Astrocyte (in vitro differentiated cells and primary cell): ENCODE measurements around the gene MBD5. TPM values are rescaled to one million over a fixed set of nuclear protein-coding genes. Genes with fewer than 3 reads are reported as not detected.

Experiments used
- DNase-seq: peaks from one replicate; pipeline ENCODE4 v3.0.0-alpha.2; 2010; ENCODE audit warnings: low read depth
- FAIRE-seq: peaks from 2 replicates; lab custom pipeline; 2011; peaks lifted over from hg19 to GRCh38; lab: Jason Lieb, UNC
- H2AFZ ChIP-seq: 2 replicates; pipeline ENCODE4 v1.6.0; 2012; ENCODE audit warnings: low read depth, low read length, inconsistent platforms
- H3K27ac ChIP-seq: 2 replicates; pipeline ENCODE4 v1.5.1; 2011; ENCODE audit warnings: low read depth, low read length, inconsistent platforms
- H3K27me3 ChIP-seq: 2 replicates; pipeline ENCODE4 v1.6.0; 2011; ENCODE audit warnings: low read length, inconsistent platforms; ENCODE audit not compliant: insufficient read depth
- H3K36me3 ChIP-seq: 2 replicates; pipeline ENCODE4 v1.5.1; 2011; ENCODE audit warnings: low read length, inconsistent platforms; ENCODE audit not compliant: insufficient read depth
- H3K4me1 ChIP-seq: 2 replicates; pipeline ENCODE4 v1.5.1; 2011; ENCODE audit warnings: low read length, inconsistent platforms; ENCODE audit not compliant: insufficient read depth
- H3K4me2 ChIP-seq: 2 replicates; pipeline ENCODE4 v1.6.0; 2012; ENCODE audit warnings: low read length, inconsistent platforms
- H3K4me3 ChIP-seq: 2 replicates; pipeline ENCODE4 v1.5.1; 2011; ENCODE audit warnings: low read depth, mild to moderate bottlenecking, low read length, inconsistent platforms; ENCODE audit not compliant: insufficient read depth
- H3K79me2 ChIP-seq: 2 replicates; pipeline ENCODE4 v1.6.0; 2012; ENCODE audit warnings: mild to moderate bottlenecking, low read length, inconsistent platforms; ENCODE audit not compliant: insufficient read depth
- H3K9ac ChIP-seq: 2 replicates; pipeline ENCODE4 v1.6.0; 2012; ENCODE audit warnings: mild to moderate bottlenecking, low read length, inconsistent platforms
- H3K9me3 ChIP-seq: 2 replicates; pipeline ENCODE4 v1.5.1; 2012; ENCODE audit warnings: low read depth, mild to moderate bottlenecking, low read length, inconsistent platforms; ENCODE audit not compliant: insufficient read depth
- H4K20me1 ChIP-seq: 2 replicates; pipeline ENCODE4 v1.6.0; 2012; ENCODE audit warnings: low read length, inconsistent platforms; ENCODE audit not compliant: insufficient read depth
- H3K27ac Mint-ChIP-seq: one replicate; pipeline ENCODE4 v1.8.0; 2021; ENCODE audit warnings: mild to moderate bottlenecking, mixed read lengths; ENCODE audit not compliant: unreplicated experiment
- H3K27me3 Mint-ChIP-seq: one replicate; pipeline ENCODE4 v1.8.0; 2021; ENCODE audit warnings: low read depth, mixed read lengths; ENCODE audit not compliant: unreplicated experiment
- H3K36me3 Mint-ChIP-seq: one replicate; pipeline ENCODE4 v1.8.0; 2021; ENCODE audit warnings: low read depth, mixed read lengths; ENCODE audit not compliant: unreplicated experiment
- H3K4me1 Mint-ChIP-seq: one replicate; pipeline ENCODE4 v1.8.0; 2021; ENCODE audit warnings: low read depth, mixed read lengths; ENCODE audit not compliant: unreplicated experiment
- H3K4me3 Mint-ChIP-seq: one replicate; pipeline ENCODE4 v1.8.0; 2021; ENCODE audit warnings: mild to moderate bottlenecking, moderate library complexity, mixed read lengths; ENCODE audit not compliant: unreplicated experiment
- H3K9me3 Mint-ChIP-seq: one replicate; pipeline ENCODE4 v1.8.0; 2021; ENCODE audit warnings: mild to moderate bottlenecking, mixed read lengths; ENCODE audit not compliant: unreplicated experiment
- CTCF ChIP-seq: IDR thresholded peaks from 2 replicates; pipeline ENCODE4 v1.5.1; 2011; ENCODE audit warnings: low read depth, mild to moderate bottlenecking, inconsistent platforms, low read length, moderate library complexity; ENCODE audit not compliant: insufficient read depth
- EZH2 ChIP-seq: IDR thresholded peaks from 2 replicates; pipeline ENCODE4 v1.6.1; 2012; ENCODE audit warnings: mild to moderate bottlenecking, low read length, inconsistent platforms; ENCODE audit not compliant: insufficient read depth
- total RNA-seq: library from RNA; stranded (reverse); gene quantifications from 2 replicates; pipeline ENCODE4 v1.2.1, GENCODE V29; 2021

Gene MBD5
- total RNA-seq, 1 donor from 2014 or later, result 53.6 TPM

- no peaks in the 10 kb centered on the region for H3K9me3 Mint-ChIP-seq
- Histone ChIP-seq H3K9me3 (no peaks in the 10 kb centered on the region), H3K79me2 (no peaks in the 10 kb centered on the region), H4K20me1 (peaks cover 9% of the 10 kb centered on the region), H3K27ac (no peak overlapping the region), H3K9ac (no peak overlapping the region), H3K27me3 (no peaks in the 10 kb centered on the region), H3K4me3 (no peak overlapping the region), H3K4me2 (no peak overlapping the region), H3K36me3 (no peaks in the 10 kb centered on the region), H2AFZ (no peak overlapping the region), H3K4me1 (no peaks in the 10 kb centered on the region)
- FAIRE-seq (no peak), DNase-seq (no peak)
- peaks cover 5% of the 10 kb centered on the region for H3K36me3 Mint-ChIP-seq
- no peaks in the 10 kb centered on the region for H3K27me3 Mint-ChIP-seq
- H3K4me3 Mint-ChIP-seq, result no peak overlapping the region
- H3K27ac Mint-ChIP-seq, result no peak overlapping the region
- TF ChIP-seq CTCF (no peak), EZH2 (no peak)
- H3K4me1 Mint-ChIP-seq, result peaks cover 5% of the 10 kb centered on the region
Observed at GRCh38 chr2:148063633-148064032, 42.7 kb downstream of the MBD5 start.

GRCh38 chr2:148065936-148066335 is 45.0 kb downstream of the MBD5 start:
- no peaks in the 10 kb centered on the region for H3K27me3 ChIP-seq
- DNase-seq (no peak), FAIRE-seq (no peak)
- H3K4me2 ChIP-seq, result no peak overlapping the region
- H4K20me1 ChIP-seq, result peaks cover 13% of the 10 kb centered on the region
- no peaks in the 10 kb centered on the region for H3K79me2 ChIP-seq
- Mint-ChIP-seq H3K27ac (no peak overlapping the region), H3K4me3 (no peak overlapping the region), H3K27me3 (no peaks in the 10 kb centered on the region), H3K9me3 (no peaks in the 10 kb centered on the region), H3K4me1 (peaks cover 11% of the 10 kb centered on the region), H3K36me3 (peaks cover 5% of the 10 kb centered on the region)
- no peak overlapping the region for H2AFZ ChIP-seq
- no peak overlapping the region for H3K27ac ChIP-seq
- H3K4me3 ChIP-seq, result no peak overlapping the region
- no peaks in the 10 kb centered on the region for H3K36me3 ChIP-seq
- H3K4me1 ChIP-seq, result no peaks in the 10 kb centered on the region
- H3K9ac ChIP-seq, result no peak overlapping the region
- H3K9me3 ChIP-seq, result no peaks in the 10 kb centered on the region
- no peak for TF ChIP-seq CTCF

- Histone ChIP-seq H3K4me1 (no peaks in the 10 kb centered on the region), H3K9ac (no peak overlapping the region), H3K36me3 (no peaks in the 10 kb centered on the region), H3K27ac (no peak overlapping the region), H3K79me2 (no peaks in the 10 kb centered on the region), H2AFZ (no peak overlapping the region), H3K4me2 (no peak overlapping the region), H4K20me1 (peaks cover 13% of the 10 kb centered on the region), H3K9me3 (no peaks in the 10 kb centered on the region), H3K4me3 (no peak overlapping the region), H3K27me3 (no peaks in the 10 kb centered on the region)
- Mint-ChIP-seq H3K9me3 (no peaks in the 10 kb centered on the region), H3K27ac (no peak overlapping the region), H3K4me1 (peaks cover 11% of the 10 kb centered on the region), H3K36me3 (peaks cover 5% of the 10 kb centered on the region), H3K4me3 (no peak overlapping the region), H3K27me3 (no peaks in the 10 kb centered on the region)
- FAIRE-seq (no peak), DNase-seq (no peak)
- no peak for TF ChIP-seq EZH2
- TF ChIP-seq CTCF, result no peak
Observed at GRCh38 chr2:148067801-148068200, 46.9 kb downstream of the MBD5 start.
